ENCODE results near the gene PLAAT2. TPM values are rescaled to one million over a fixed set of nuclear protein-coding genes. Genes with fewer than 3 reads are reported as not detected.

The PLAAT2 gene
- total RNA-seq, 3 donors from 2014 or later = 1.1 to 2.6 (median 2.0) TPM

DNA sequence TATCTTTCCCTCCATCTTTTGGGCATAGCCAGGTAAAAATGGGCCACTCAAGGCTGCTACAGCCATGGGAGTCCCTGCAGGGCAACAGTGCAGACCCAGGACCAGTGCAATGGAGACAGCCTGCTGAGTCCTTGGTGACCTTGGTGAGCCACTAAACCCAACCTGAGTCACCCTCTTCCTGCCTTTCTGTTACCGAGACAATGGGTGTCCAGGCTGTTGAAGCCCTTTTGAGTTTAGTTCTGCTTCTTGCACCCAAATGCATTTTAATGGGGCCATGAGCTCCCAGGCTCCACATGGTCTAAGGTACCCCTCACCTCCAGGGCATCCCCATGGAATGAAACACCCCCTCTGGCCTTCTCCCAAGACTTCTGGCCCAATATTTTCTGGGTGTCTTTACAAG is 27.4 kb downstream of the PLAAT2 start:
- Histone ChIP-seq H3K9me3 (no peaks in the 10 kb centered on the region), H3K27ac (peak overlapping the region; percentile 95), H3K27me3 (no peaks in the 10 kb centered on the region), H3K36me3 (no peaks in the 10 kb centered on the region), H3K4me1 (peaks cover 29 to 54% of the 10 kb centered on the region in 2 donors), H3K4me3 (no peak overlapping the region)
- intact Hi-C loops (cut with DNase I; ENCODE audit: low total_unique reads) = no loop called here
- TF ChIP-seq POLR2AphosphoS5 (IDR thresholded peaks at IDR 0.05) (no peak), POLR2A (IDR thresholded peaks at IDR 0.05) (no peak)
- TF ChIP-seq, protein P1, sequence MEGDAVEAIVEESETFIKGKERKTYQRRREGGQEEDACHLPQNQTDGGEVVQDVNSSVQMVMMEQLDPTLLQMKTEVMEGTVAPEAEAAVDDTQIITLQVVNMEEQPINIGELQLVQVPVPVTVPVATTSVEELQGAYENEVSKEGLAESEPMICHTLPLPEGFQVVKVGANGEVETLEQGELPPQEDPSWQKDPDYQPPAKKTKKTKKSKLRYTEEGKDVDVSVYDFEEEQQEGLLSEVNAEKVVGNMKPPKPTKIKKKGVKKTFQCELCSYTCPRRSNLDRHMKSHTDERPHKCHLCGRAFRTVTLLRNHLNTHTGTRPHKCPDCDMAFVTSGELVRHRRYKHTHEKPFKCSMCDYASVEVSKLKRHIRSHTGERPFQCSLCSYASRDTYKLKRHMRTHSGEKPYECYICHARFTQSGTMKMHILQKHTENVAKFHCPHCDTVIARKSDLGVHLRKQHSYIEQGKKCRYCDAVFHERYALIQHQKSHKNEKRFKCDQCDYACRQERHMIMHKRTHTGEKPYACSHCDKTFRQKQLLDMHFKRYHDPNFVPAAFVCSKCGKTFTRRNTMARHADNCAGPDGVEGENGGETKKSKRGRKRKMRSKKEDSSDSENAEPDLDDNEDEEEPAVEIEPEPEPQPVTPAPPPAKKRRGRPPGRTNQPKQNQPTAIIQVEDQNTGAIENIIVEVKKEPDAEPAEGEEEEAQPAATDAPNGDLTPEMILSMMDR (IDR thresholded peaks at IDR 0.05) = no peak
- DNase-seq (ENCODE audit: low spot score in 2 of 2) = no peak

DNA sequence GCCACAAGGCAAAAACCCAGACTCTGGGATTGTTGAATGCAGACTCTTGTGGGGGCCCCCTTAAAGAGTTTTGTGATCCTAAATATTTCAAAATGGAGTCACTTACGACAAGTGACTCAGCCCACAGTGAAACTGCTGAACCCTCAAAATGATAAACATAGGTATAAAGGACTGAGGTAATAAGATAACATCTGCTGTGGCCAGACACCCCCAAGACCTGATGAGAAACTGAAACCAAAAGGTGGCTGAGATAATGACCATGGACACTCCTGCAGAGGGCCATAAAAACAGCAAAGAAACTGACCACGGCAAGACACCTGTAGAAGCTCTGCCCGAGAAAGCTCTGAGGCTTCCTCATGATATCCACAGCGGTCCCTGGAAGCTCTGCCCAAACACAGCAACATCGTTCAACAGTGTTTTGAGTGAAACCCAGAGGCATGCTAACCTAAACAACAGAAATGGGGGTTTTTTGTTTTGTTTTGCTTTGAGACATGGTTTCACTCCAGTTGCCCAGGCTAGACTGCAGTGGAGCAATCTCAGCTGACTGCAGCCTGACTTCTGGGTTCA is 28.2 kb downstream of the PLAAT2 start:
- TF ChIP-seq, protein P1 (IDR thresholded peaks at IDR 0.05) = no peak
- no peak for TF ChIP-seq POLR2A (IDR thresholded peaks at IDR 0.05)
- Histone ChIP-seq H3K27me3 (no peaks in the 10 kb centered on the region), H3K36me3 (no peaks in the 10 kb centered on the region), H3K27ac (peak overlapping the region; percentile 95), H3K4me1 (peaks cover 29 to 54% of the 10 kb centered on the region in 2 donors), H3K9me3 (no peaks in the 10 kb centered on the region), H3K4me3 (no peak overlapping the region)
- no peak for DNase-seq (ENCODE audit: low spot score in 2 of 2)
- intact Hi-C loops (cut with DNase I; ENCODE audit: low total_unique reads) = no loop called here

DNA sequence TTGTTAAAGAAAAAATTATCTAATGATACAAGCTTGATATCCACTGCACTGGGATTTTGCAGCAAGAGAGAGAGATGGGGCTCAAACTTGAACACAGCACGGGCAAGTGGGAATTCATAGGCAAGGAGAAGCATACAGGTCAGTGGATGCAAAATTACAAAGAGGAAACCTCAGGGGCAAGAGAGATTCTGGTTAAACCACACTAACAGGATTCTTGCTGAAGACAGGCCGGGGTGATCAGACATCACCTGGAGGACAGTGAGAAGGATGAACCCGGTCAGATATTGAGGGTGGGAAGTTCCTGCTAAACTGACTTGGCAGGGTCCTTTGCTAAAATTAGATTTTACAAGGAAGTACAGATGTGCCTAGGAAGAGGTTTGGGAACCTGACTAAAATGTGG is 29.1 kb downstream of the PLAAT2 start:
- H3K27me3 ChIP-seq = no peaks in the 10 kb centered on the region
- no peaks in the 10 kb centered on the region for H3K36me3 ChIP-seq
- intact Hi-C loops (cut with DNase I; ENCODE audit: low total_unique reads) = no loop called here
- peaks cover 29 to 54% of the 10 kb centered on the region in 2 donors for H3K4me1 ChIP-seq
- peak overlapping the region; percentile 72 to 95 for H3K27ac ChIP-seq
- no peak overlapping the region for H3K4me3 ChIP-seq
- TF ChIP-seq, protein P1 (IDR thresholded peaks at IDR 0.05) = no peak
- H3K9me3 ChIP-seq = no peaks in the 10 kb centered on the region
- DNase-seq (ENCODE audit: low spot score in 2 of 2) = no peak

DNA sequence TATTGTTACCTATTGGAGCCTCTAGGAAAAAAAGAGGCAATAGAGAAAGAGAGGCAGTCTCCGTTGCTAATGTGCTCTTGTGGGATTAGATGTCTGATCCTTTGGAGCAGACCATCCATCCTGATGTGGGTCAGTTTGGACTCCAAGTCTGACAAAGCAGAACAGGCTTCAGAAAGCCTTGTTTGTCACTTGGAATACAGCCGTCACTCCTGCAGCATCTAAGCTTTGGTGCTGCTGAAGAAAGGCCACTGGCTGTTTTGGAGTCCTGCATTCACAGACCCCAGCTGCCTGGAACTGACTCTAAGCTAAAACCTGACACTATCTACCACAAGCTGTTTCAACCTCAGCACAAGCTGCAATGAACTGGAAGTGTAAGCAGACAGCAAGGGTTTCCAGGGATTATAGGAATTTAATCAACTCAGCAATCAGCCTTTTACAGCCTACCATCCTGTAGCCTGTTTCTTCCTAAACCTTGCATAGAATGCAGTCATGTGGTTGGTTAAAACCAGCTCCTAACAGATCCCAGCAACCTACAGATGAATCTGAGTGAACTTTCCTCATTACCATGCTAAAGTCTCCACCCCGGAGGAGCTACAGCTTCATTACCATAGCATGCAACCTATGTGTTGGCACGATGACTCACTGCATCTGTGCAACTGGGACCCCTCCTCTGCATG is 30.2 kb downstream of the PLAAT2 start:
- H3K27ac ChIP-seq = peak overlapping the region; percentile 76 to 95
- H3K4me3 ChIP-seq = no peak overlapping the region
- intact Hi-C loops (cut with DNase I; ENCODE audit: low total_unique reads) = no loop called here
- H3K27me3 ChIP-seq = no peaks in the 10 kb centered on the region
- TF ChIP-seq, protein P1 (IDR thresholded peaks at IDR 0.05) = no peak
- TF ChIP-seq POLR2AphosphoS5 (IDR thresholded peaks at IDR 0.05) = no peak
- TF ChIP-seq POLR2A (IDR thresholded peaks at IDR 0.05) = no peak
- H3K36me3 ChIP-seq = no peaks in the 10 kb centered on the region
- H3K9me3 ChIP-seq = no peaks in the 10 kb centered on the region
- no peak for DNase-seq (ENCODE audit: low spot score in 2 of 2)
- peaks cover 27 to 47% of the 10 kb centered on the region in 2 donors for H3K4me1 ChIP-seq

DNA sequence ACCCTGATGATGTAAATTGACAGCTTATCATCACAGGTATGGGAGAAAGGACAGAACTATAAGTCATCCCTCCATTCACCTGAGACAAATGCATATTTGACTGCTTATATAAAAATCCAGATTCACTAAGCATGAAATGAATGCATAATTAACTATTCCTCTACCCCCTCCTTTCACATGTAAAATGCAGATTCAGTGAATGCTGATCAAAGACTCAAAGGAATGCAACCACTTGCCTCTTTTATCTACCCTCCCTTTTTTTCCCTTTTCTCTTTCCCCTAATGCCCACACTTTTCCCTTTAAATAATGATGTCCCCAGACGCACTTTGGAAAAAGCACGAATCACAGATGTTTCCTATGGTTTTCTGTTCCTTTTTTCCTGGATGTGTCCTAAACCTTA is 31.1 kb downstream of the PLAAT2 start:
- Histone ChIP-seq H3K27ac (peak overlapping the region; percentile 92 to 95), H3K4me3 (no peak overlapping the region), H3K27me3 (no peaks in the 10 kb centered on the region), H3K36me3 (no peaks in the 10 kb centered on the region), H3K4me1 (peaks cover 22 to 42% of the 10 kb centered on the region in 2 donors), H3K9me3 (no peaks in the 10 kb centered on the region)
- intact Hi-C loops (cut with DNase I; ENCODE audit: low total_unique reads) = no loop called here
- TF ChIP-seq, protein P1 (IDR thresholded peaks at IDR 0.05) = no peak
- no peak for TF ChIP-seq POLR2AphosphoS5 (IDR thresholded peaks at IDR 0.05)
- no peak for TF ChIP-seq POLR2A (IDR thresholded peaks at IDR 0.05)
- DNase-seq (ENCODE audit: low spot score in 2 of 2) = no peak

Measured in breast epithelium (tissue), 4 donors.